Uterus (tissue), 4 donors: ENCODE measurements around the gene GNL3. TPM values are rescaled to one million over a fixed set of nuclear protein-coding genes. Genes with fewer than 3 reads are reported as not detected.

Experiments
- DNase-seq, 2 donors: peaks; one replicate each; pipeline ENCODE4 v3.0.0-alpha.2; 2019 to 2020
- H3K27ac ChIP-seq, 2 donors: fragments of 200-600 bp; sonication (generic); 1 replicate in 1 of 2; 2 replicates in 1 of 2; pipeline ENCODE4 v1.5.1; 2016 to 2018
- H3K27me3 ChIP-seq, 2 donors: fragments of 200-600 bp; sonication (generic); one replicate each; pipeline ENCODE4 v1.5.1; 2018 to 2019; ENCODE audit warnings: control low read depth in 1 of 2
- H3K36me3 ChIP-seq, 2 donors: fragments of 200-600 bp; sonication (generic); one replicate each; pipeline ENCODE4 v1.5.1; 2019; ENCODE audit warnings: control low read depth in 1 of 2
- H3K4me1 ChIP-seq, 2 donors: fragments of 200-600 bp; sonication (generic); one replicate each; pipeline ENCODE4 v1.5.1; 2018 to 2019; ENCODE audit warnings: control low read depth in 1 of 2
- H3K4me3 ChIP-seq, 2 donors: fragments of 200-600 bp; sonication (generic); 1 replicate in 1 of 2; 2 replicates in 1 of 2; pipeline ENCODE4 v1.5.1; 2018 to 2019; ENCODE audit warnings: mild to moderate bottlenecking in 1 of 2
- H3K9me3 ChIP-seq, 2 donors: fragments of 200-600 bp; sonication (generic); one replicate each; pipeline ENCODE4 v1.5.1; 2019; ENCODE audit warnings: control low read depth in 1 of 2
- CTCF ChIP-seq, 4 experiments: fragments of 200-600 bp in 2 of 4; fragments of 450-650 bp in 2 of 4; sonication (generic) in 2 of 4; IDR thresholded peaks; one replicate each; pipeline ENCODE4 v1.5.1; 2016 to 2019; ENCODE audit warnings: antibody characterized with exemption in 4 of 4, mild to moderate bottlenecking in 2 of 4, moderate library complexity in 1 of 4
- POLR2A ChIP-seq, 2 donors: fragments of 450-650 bp; IDR thresholded peaks; one replicate each; pipeline ENCODE4 v1.6.1; 2016; ENCODE audit warnings: antibody characterized with exemption in 2 of 2, mild to moderate bottlenecking in 1 of 2, moderate library complexity in 1 of 2
- intact Hi-C: fragments of 100-400 bp; cut with DNase I; formaldehyde crosslinking; loops from one replicate; pipeline ENCODE4 v1.15.1; 2023; ENCODE audit warnings: low total_unique reads
- total RNA-seq, 4 donors: library from RNA; depleted of rRNA in 3 of 4; stranded (reverse); fragments of >200 nt in 3 of 4; gene quantifications; one replicate each; pipeline versions ENCODE4 v1.1.0 to v1.2.4, GENCODE V29; 2014 to 2023
- donor health status: DM: yes; HTN: yes; CAD: no.

Gene GNL3
- total RNA-seq, 4 donors from 2014 or later = 29.5 to 108 (median 53.9) TPM

- no peak for DNase-seq
Measured at GRCh38 chr3:52703341-52703740, 17.5 kb downstream of the GNL3 start.

GRCh38 chr3:52704611-52705437, 19.0 kb downstream of the GNL3 start:
- no peak for TF ChIP-seq CTCF (IDR thresholded peaks at IDR 0.05)
- no peak for TF ChIP-seq POLR2A (IDR thresholded peaks at IDR 0.05)
- Histone ChIP-seq H3K4me3 (peak overlapping the region; percentile 64 to 75), H3K27me3 (no peaks in the 10 kb centered on the region), H3K36me3 (no peaks in the 10 kb centered on the region), H3K27ac (peak overlapping the region; percentile 85 to 88), H3K9me3 (no peaks in the 10 kb centered on the region), H3K4me1 (peaks cover 7 to 16% of the 10 kb centered on the region in 2 donors)
- DNase-seq = no peak
- intact Hi-C loops = no loop called here

More at GRCh38 chr3:52703341-52703740, 17.5 kb downstream of the GNL3 start:
- no peak overlapping the region for H3K4me3 ChIP-seq
- no peaks in the 10 kb centered on the region for H3K27me3 ChIP-seq
- intact Hi-C loops = no loop called here
- no peak overlapping the region for H3K27ac ChIP-seq
- no peaks in the 10 kb centered on the region for H3K36me3 ChIP-seq
- peaks cover 7 to 16% of the 10 kb centered on the region in 2 donors for H3K4me1 ChIP-seq
- TF ChIP-seq POLR2A (IDR thresholded peaks at IDR 0.05) = no peak
- no peak for TF ChIP-seq CTCF (IDR thresholded peaks at IDR 0.05)
- no peaks in the 10 kb centered on the region for H3K9me3 ChIP-seq

GRCh38 chr3:52705438-52705687, 19.5 kb downstream of the GNL3 start:
- intact Hi-C loops = no loop called here
- Histone ChIP-seq H3K9me3 (no peaks in the 10 kb centered on the region), H3K27ac (peak overlapping the region; percentile 85 to 88), H3K27me3 (no peaks in the 10 kb centered on the region), H3K4me3 (peak overlapping the region; percentile 64 to 75), H3K4me1 (peaks cover 7 to 16% of the 10 kb centered on the region in 2 donors), H3K36me3 (no peaks in the 10 kb centered on the region)
- no peak for TF ChIP-seq POLR2A (IDR thresholded peaks at IDR 0.05)
- no peak for TF ChIP-seq CTCF (IDR thresholded peaks at IDR 0.05)
- DNase-seq = no peak

- H3K4me3 ChIP-seq = peak within 1 kb of the TSS; percentile 64 to 75
- H3K27ac ChIP-seq = peak within 1 kb of the TSS; percentile 85 to 88
- intact Hi-C loops = no loop called here
- peaks cover 7 to 16% of the 10 kb centered on the region in 2 donors for H3K4me1 ChIP-seq
- no peaks in the 10 kb centered on the region for H3K9me3 ChIP-seq
- peak; percentile 45 to 70 for TF ChIP-seq POLR2A (IDR thresholded peaks at IDR 0.05)
- TF ChIP-seq CTCF (IDR thresholded peaks at IDR 0.05) = peak in 1 of 4 experiments; percentile 2
- no peaks in the 10 kb centered on the region for H3K27me3 ChIP-seq
- H3K36me3 ChIP-seq = no peaks in the 10 kb centered on the region
- peak; percentile 75 to 83 for DNase-seq
Measured at GRCh38 chr3:52705688-52706686, 20.2 kb downstream of the GNL3 start, which contains the start of the genes GLT8D1 and SPCS1. Gene GLT8D1, minus strand, starts transcription at chr3:52705791. Its CDS starts 5,331 bp downstream, at chr3:52700460. Gene SPCS1, plus strand, starts transcription at chr3:52706106. Its CDS starts 141 bp downstream, at chr3:52706247.
